DND-41 (cell line): ENCODE results near the gene MET.

Source experiments
- CTCF ChIP-seq: IDR thresholded peaks from 2 replicates; pipeline ENCODE4 v1.5.1; 2012; ENCODE audit warnings: borderline replicate concordance, low read length, moderate library complexity, mild to moderate bottlenecking; ENCODE audit not compliant: poor library complexity, severe bottlenecking; ENCODE audit errors: extremely low read depth
- EZH2 ChIP-seq: IDR thresholded peaks from 3 replicates; pipeline ENCODE4 v1.6.1; 2012; ENCODE audit warnings: borderline replicate concordance, low read depth, mild to moderate bottlenecking, moderate library complexity, low read length, inconsistent platforms; ENCODE audit not compliant: severe bottlenecking

- TF ChIP-seq CTCF, result no peak
- no peak for TF ChIP-seq EZH2
Observed at GRCh38 chr7:116674508-116675173, 2.6 kb downstream of the MET start.
